NCI-H345 (cell line): ENCODE measurements around the gene POU3F1.

Experiments
- DNase-seq: peaks from one replicate; lab custom pipeline; 2025; lab: John Stamatoyannopoulos, UW

The POU3F1 gene

GRCh38 chr1:38028105-38028591 is 18.4 kb downstream of the POU3F1 start:
- DNase-seq, result peak; percentile 23

DNA sequence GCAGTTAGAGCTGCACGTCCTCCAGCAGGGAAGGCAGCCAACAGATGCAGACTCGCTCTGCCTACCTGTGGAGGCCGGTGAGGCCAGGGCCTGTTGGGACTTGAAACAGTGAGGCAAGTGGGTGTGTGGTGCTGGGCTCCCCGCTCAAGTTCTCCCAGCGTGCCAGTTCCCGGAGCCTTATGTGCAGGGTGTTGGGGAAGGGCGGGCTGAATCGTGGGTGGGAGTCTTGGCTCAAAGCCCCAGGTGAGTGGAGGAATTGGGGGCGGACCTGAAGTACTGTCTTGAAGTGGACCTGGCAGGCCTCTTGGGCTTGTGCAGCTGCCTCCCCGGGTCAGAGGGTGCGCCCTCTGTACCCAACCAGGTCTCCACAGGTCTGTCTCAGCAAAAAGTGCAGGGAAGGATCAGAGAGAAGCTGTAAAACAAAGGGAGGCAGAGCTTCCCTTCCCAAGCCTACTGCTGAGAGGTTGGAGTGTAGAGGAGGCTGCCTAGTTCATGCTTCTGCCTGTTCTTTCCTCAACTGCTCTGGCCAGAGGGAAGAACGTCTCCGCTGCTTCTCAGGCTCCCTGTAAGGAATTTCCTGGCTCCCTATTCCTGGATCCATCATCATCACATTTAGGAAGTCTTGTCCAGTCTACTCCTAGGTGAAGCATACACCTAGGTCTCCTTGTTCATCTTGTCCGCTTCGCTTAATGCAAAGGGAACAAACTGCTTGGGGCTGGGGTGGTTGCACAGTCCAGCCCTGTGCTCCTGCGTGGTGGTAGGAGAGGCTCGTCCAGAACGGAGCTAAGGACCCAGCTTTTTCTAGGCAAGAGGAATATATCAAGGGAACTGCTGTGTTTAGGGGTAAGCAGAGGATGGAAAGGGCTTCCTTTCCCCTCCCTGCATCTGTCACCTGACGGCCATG is 19.1 kb downstream of the POU3F1 start:
- peak; percentile 83 for DNase-seq

DNA sequence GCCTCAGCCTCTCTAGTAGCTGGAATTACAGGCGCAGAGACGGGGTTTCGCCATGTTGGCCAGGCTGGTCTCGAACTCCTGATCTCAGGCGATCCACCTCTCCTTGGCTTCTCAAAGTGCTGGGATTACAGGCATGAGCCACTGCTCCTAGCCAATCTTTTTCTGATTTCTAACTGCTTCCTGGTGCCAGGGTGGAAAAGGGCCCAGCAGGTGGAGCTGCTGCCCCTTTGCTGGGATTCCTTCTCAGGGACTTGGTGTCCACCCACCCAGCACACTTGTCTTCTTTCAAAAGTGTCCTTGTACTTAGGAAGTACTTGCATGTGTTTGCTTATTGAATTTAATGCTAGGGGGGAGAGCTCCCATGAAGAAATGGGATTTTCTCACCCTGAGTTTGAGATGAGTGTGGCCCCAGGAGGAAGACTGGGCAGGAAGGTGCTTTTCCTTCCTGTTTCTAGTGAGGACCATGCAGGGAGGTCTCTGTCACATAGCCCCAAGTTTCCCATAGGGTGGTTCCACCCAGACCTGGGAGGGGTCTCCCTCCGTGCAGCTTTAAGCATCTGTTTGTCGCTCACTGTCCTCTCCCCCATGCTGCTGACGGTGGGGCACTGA is 19.9 kb downstream of the POU3F1 start:
- peak; percentile 68 for DNase-seq

- DNase-seq, result no peak
These were observed 20.9 kb downstream of the POU3F1 start for GRCh38 chr1:38025664-38026063.

- DNase-seq, result no peak
These were observed 21.4 kb downstream of the POU3F1 start for GRCh38 chr1:38025233-38025632.

DNA sequence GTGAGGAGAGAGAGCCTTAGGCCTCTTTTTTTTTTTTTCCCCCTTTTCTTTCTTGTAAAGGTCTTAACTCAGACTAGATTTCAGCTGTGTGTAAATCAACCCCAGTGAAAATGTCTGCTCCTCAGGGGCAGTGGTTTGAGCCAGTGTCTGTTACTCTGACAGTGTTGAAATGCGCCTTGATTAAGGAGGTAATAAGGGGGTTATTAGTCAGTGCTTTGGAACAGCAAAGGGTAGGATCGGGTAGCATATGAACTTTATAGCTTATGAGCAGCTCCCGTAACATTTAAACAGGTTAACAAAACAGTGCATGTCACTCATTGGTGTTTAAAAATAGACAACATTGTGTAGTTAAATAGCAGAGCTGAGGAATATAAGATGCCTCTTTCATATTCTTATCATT is 23.8 kb downstream of the POU3F1 start:
- no peak for DNase-seq

GRCh38 chr1:38021969-38022368 is 24.6 kb downstream of the POU3F1 start:
- DNase-seq, result no peak

- DNase-seq, result no peak
These were observed 26.2 kb downstream of the POU3F1 start for GRCh38 chr1:38020396-38020795.

GRCh38 chr1:38018864-38019343 is 27.7 kb downstream of the POU3F1 start:
- no peak for DNase-seq

GRCh38 chr1:38015978-38016725 is 30.4 kb downstream of the POU3F1 start:
- no peak for DNase-seq

GRCh38 chr1:38014724-38015424 is 31.7 kb downstream of the POU3F1 start:
- no peak for DNase-seq

DNA sequence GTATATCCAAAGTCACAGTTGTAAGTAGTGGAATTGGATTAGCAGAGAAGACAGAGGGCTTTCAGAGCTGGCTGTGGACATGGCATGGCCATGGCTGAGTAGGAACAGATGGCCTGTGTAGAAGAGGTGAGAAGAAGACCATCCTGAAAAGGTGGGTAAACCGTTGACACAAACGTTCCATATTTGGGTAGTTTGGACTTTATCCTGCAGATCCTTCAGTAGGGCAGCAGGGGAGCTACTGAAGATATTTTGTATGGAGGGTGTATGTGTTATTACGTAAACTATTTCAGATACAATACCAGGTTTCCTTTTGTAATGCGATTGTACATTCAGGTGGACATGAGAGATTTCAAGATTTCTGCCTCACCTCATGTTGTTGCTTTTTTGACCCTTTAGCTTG is 32.4 kb downstream of the POU3F1 start:
- DNase-seq, result no peak

GRCh38 chr1:38013227-38013622 is 33.4 kb downstream of the POU3F1 start:
- no peak for DNase-seq

GRCh38 chr1:38012363-38013226 is 34.0 kb downstream of the POU3F1 start, which contains the start of gene UTP11:
Gene UTP11 (plus strand): TSS chr1:38012734. CDS start chr1:38012803, 69 bp downstream.
- peak; percentile 99 for DNase-seq

DNA sequence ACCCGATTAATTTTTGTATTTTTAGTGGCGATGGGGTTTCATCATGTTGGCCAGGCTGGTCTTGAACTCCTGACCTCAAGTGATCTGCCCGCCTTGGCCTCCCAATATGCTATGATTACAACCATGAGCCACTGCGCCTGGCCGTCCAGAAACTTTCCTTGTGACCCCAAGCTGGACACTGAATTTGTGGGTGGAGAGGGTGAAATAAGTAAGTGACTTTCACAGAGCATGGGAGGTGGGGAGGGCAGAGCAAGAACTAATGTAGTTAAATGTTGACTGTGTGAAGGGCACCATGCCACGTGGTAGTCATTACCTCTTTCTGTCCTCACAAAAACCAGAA is 36.8 kb downstream of the POU3F1 start:
- no peak for DNase-seq

DNA sequence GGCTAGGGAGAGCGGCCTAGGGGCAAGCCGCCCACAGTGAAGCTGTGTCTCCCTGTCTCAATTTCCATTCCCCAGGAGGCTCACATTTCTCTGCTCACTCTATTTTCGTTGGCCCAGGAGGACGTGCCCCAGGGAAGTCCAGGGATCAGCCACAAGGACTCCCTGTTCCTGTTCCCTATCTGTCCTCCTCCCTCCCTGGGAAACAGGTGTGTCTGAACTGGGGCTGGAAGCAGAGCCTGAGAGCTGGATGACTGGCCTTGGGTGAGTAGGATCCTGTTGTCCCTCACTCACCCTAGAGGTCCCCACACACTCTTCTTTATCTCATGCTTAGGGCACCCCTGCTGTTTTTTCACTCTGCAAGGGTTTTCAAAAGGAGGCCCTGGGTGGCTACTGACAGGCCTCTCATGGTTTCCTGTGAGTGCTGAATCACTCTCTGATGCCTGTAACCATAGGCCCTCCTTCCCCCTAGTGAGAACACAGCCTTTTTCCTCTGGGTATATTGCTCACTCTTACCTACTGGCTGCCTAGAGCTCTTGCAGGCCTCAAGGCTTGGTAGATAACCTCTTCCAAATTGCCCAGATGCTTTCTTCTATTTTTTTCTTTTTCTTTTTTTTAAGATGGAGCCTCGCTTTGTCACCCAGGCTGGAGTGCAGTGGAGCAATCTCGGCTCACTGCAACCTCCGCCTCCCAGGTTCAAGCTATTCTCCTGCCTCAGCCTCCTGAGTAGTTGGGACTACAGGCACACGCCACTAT is 37.3 kb downstream of the POU3F1 start:
- no peak for DNase-seq

DNA sequence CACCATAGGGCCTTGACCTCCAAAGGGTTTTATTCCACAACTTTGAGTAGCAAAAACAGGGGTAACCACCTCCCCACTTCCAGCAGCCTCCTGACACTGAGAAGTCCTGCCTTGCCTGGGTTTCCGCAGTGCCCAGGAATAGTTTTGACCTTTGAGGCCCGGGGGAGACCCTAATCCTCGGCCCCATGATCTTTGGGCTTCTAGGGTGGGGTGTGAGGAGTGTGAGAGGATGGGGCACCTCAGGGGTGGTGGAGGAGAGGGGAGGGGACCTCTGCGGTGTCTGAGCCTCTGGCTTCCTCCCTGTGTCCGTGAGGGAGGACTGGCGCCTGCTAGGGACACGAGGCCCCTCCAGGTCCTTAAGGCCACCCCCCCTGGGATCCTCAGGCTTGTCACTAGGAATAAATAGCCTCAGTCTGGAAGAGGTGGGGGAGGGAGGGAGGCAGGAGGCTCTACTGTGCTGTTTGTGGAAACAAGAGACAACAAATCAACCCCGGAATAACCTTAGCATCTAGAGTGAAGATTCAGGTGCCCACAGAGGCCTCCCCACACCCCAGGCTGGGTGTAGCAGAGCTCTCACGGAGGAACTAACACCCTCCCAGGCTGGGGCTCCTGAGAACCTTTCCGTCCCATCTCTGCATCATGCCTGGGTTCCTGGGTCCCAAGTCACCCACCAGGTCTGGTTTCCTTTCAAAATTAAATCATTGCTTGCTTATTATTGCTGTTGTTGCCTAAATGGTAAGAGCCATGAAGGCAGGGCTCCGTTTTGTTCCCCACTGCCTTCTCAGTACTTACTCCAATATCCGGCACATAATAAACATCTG is 40.4 kb downstream of the POU3F1 start:
- DNase-seq, result no peak

DNA sequence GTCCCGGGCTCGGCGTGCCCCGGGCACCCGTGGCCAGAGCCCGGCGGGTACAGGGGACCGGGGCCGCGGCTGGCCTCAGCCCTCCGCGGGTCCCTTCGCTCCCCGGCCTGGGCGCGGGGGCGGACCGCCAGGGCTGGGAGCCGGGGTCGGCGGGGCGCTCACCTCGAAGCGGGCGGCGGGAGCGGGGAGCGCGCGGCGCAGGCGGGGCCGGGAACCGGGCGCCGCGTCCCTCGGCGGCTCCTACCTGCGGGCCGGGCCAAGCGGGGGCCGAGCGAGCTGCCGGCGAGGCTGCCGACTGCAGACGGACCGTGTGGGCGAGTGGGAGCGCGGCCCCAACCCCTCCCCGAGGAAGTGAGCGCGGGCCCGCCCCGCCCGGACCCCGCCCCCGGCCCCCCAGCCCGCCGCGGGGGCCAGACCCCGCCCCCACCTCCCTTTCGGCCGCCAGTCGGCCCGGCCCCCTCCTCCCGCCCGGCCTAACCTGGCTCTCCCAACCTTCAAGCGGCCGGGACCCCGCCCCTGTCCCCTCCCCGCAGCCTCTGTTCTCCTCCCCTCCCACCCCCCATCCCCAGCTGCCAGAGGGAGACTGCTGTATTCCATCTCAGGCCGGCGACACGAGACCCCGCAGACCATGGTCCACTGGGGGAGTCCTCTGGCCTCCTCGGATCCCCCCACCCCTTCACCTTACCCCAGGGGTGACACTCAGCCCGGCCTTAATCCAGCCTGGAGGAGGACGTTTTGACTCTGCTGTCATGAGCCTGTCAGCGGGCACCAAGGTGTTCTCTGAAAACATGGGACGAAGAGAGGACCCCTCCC is 41.2 kb downstream of the POU3F1 start, which contains the start of gene FHL3:
TSS of gene FHL3 (minus strand) at position 320 of the 813 bp plus-strand sequence. CDS start 6,102 bp downstream, outside the sequence.
- peak; percentile 72 for DNase-seq
